SW 1271 (cell line): ENCODE results near the gene PRDM16.

ENCODE experiments used
- DNase-seq, 2 experiments: peaks; one replicate each; lab custom pipeline; 2025; lab: John Stamatoyannopoulos, UW

The PRDM16 gene

DNA sequence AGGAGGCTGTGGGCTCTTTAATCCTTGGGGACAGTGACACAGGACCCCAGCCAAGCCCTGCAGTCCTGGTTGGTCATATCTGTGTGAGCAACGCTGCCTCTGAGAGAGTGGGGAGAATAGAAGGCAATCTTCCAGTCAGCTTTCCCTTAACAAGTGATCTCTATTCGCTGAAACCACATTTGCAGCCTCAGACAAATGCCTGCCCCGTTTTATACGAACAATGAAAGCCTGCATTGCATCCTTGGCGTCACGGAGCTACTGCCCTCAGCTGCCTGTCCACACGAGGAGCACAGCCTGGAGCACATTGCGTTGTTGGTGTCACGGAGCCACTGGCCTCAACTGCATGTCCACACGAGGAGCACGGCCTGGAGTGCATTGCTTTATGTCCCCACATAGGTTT lies 235.2 kb downstream of the PRDM16 start:
- DNase-seq, result no peak

DNA sequence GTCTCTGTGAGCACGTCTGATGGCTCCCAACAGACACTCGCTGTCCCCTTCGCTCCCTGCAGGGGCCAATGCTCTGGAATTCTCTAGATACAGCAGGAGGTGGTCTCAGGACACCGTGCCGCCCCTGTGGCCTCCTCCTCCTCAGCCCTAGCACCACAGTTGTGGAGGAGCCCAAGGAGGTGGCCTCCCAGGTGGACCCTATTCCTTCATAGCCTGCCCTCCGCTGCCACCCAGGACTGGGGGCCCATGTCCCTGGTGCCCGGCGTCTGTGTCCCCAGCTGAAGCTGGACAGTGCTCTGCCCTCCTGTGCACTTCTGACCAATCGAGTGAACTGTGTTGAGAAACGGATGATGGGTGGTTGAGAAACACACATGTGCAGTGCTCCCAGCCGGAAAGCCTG lies 235.7 kb downstream of the PRDM16 start:
- DNase-seq, result no peak

DNA sequence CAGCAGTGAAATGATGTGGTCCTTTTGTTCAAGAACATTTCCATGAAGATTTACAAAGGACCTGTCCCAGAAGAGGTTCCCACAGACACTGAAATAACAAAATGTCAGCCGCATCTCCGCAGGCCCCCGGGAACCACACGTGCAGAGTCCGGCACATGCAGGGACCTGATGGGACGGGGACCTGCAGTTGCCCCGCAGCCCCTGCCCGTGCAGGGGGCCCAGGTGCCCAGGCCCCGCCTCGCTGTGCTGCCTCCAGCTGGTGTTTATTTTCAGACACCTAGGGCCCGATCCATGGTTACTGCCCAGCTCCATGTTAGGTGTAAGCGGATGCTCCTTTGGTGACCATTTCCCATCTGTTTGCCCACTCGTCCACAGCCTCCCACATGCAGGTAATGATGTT lies 236.2 kb downstream of the PRDM16 start:
- DNase-seq, result no peak

DNA sequence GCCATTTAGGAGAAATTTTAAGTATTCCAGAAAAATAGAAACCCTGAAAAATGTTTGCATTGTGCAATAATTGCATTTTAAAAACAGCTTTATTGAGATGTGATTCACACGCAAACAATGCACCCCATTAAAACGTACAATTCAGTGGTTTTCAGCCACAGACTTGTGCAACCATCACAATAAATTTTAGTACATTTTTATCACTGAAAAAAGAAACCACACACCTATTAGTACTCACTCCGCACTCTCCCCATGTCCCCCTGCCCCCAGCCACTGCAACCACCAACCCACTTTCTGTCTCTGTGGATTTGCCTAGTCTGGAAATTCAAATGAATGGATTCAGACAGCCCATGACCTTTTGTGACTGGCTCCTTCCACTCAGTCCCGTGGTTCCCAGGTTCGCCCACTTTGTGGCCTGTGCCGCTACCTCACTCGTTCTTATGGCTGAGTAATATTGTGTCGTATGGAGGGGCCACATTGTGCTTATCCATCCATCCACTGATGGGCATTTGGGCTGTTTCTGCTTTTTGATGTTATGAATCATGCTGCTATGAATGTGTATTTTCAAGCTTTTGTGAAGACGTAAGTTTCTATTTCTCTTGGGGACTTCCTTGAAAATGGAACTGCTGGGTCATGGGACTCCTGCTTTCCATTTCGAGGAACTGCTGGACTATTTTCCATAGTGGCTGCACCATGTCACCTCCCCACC lies 237.7 kb downstream of the PRDM16 start:
- no peak for DNase-seq

DNA sequence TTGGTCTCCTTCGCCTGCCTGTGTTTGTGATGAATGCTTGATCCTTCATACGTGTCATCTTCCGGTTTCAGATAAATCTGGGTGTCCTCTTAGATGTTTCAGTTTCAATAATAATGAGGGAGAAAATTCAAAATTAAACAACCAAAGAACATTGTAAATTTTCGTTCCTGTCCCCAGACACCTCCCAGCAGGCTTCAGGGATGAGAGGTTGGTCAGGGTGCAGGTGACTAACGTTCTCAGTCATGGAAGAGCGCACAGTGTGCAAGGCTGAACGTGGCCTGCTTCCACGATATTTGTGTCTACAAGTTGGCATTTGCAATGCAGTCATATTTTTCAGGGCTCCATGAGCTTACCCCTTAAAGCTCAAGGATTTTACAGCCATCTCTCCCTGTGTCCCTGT lies 238.4 kb downstream of the PRDM16 start:
- no peak for DNase-seq

DNA sequence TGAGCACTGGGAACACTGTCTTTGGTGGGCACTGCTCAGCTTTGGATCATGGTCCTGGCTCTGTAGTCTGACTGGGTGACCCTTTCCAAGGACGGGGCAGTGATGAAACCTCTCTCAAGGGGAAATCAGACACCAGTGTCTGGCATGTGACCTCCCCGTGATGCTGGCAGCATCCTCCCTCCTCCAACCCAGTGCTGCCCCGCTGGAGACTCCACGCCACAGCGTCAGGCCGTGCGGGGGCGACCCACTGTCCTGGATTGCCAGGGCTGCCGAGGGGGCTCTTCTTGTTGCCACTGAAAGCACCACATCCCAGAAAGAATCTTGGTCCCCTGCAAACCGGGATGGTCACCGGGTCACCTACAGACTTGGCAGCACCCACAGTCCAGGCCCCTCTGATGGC lies 239.1 kb downstream of the PRDM16 start:
- no peak for DNase-seq

DNA sequence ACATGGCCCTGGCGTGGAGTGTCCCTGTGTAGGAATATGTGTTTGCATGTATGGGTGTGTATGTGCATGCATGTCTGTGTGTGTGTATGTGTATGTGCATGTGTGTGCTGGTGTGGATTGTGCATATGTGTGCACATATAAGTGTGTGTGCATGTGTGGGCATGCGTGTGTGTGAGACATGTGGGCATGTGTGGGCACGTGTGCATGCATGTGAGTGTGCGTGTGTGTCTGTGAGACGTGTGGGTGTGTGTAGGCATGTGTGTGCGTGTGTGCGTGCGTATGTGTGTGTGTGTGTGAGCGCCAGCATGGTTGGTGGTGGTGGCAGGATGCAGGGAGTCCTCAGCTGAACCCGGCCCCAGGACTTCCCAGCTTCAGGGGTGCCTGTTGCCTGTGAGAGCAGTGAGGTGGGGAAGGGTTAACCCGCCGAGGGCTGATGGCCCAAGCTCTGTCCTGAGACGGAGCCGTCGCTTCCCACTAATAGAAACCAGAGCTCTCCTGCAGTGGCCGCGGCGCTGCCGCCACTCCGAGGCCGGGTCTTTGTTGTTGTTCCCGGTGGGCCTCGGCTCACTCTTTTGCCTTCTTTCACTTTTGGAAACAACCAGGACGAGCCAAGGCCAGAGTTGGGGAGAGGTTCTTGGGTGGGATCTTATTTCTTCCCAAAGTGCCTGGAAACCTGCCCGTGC lies 241.9 kb downstream of the PRDM16 start:
- DNase-seq, result no peak

DNA sequence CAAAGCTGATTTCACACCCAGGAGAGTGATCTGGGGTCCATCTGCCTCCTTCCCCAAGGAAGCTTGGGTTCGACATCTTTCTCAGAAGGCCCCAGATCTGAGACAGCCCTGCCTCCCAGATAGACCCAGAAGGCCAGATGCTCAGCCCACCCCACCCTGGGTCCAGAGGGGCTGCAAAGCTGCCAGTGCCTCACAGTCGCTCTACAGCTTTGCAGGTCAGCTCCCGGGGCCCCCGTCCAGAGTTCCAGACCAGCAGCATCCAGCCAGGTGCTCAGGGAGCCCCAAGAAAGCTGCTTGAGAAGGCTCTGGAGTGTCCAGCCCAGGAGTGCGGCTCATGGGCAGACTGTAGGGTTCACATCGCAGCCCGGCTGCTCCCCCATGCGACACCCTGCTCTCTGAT lies 242.7 kb downstream of the PRDM16 start:
- no peak for DNase-seq

DNA sequence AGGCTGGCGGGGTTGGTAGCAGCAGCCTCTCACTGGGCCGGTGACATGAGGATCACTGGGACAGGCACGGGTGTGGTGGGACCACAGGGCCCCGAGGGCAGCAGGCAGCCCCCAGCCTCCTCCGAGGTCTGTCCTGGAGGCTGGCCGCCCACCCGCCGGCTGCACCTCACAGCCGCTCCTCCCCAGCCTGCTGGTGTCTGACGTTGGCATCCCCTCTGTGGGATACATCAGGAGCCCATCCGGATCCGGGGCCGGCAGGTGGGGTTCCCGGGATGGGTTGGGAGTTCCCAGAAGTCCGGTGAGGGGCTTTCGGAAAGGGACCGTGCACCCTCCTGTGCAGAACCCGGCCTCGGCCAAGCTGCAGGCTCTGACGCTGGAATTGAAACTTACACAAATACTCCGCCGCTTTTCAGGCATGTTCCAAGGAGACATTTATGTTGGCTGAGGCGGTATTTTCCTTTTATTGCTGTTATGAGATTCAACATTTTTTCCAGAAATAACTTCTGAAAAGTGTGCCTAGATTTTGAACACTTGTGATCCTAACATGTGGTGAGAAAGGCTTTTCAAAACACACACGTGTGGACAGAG lies 243.4 kb downstream of the PRDM16 start:
- DNase-seq, result no peak

DNA sequence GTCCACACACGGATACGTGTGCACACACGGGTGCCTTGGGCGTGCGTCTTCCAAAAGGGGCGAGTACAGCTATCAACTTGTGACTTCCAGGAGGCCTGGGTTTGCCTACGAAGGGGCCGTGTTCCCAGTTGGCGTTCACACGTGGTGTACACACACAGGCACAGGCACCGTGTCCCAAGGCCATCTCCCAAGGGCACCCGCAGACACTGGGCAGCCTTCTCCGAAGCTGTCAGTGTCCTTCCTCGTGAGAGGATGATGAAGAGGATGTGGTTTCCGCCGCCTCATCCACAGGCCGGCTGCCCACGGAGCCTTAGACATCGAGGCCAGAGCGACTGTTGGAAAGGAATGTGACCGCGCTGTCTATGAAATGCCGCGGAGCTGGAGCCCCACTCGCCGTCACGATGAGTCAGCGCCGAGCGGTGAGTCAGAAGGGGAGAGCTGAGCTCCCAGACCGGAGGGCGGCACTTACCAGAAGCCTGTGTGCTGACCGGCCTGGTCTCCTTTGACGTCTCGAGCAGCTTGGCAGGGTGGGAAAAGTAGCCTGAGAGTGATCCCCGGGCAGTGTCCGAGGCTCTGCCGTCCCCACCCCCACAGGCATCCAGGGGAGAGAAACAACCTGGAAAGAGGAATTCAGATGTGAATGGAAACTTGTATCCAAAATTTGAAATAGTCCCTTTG lies 244.0 kb downstream of the PRDM16 start:
- peak; percentile 70 to 93 for DNase-seq

DNA sequence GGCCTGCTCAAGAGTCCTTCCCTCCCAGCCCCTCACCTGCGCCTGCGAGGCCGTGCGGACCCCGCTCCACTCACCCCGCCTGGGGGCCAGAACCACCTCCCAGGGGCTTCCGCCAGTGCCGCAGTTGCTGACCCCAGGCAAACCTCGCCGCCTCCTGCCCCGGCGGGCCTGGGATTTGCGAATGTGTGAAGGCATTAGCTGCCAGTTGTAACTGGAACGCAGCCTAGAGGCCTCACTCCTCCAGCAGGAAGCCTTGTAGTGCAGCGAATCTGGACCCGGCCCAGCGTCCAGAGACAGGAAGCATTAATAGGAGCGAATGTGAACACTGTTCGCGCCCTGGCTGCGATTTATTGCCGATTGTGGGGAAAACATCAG lies 244.6 kb downstream of the PRDM16 start:
- DNase-seq, result no peak

DNA sequence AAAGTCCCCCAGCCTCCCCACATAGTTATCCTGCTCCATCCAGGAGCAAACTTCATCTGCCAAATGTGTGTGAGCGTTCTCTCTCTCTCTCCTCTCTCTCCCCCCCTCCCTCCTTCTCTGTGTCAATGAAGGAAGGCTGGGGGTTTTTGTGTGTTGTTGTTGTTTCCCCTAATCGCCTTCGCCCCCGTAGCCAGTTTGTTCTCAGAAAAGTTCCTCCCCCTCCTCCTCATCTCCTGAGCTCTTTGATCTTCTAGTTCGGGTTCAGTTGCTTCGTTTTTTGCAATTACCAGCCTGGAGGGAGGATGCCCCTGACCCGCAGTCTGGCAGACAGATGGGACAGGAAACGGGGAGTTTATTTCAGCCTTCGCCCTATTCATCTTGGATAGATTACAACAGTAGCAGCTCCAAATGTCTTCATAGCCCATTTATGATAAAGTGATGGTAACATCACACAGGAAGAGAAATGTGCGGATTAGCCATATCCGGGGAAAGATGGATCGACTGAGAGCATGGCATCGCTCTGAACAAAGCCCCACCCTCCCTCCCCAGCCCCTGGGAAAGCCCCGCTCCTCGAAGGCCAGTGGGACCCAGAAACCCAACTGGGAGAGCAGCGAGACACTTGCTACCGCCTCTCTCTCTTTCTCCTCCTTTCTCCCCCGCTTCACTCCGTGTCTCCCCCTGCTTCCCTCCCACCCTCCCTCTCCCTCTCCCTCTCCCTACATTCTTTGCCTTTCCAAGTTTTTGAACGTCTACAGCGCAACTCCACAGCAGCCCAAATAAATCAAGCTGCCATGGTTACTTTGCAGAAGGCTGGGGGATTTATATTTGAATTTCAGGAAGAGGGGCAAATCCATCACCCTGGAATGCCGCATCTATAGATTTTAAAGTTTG lies 245.7 kb downstream of the PRDM16 start:
- no peak for DNase-seq

DNA sequence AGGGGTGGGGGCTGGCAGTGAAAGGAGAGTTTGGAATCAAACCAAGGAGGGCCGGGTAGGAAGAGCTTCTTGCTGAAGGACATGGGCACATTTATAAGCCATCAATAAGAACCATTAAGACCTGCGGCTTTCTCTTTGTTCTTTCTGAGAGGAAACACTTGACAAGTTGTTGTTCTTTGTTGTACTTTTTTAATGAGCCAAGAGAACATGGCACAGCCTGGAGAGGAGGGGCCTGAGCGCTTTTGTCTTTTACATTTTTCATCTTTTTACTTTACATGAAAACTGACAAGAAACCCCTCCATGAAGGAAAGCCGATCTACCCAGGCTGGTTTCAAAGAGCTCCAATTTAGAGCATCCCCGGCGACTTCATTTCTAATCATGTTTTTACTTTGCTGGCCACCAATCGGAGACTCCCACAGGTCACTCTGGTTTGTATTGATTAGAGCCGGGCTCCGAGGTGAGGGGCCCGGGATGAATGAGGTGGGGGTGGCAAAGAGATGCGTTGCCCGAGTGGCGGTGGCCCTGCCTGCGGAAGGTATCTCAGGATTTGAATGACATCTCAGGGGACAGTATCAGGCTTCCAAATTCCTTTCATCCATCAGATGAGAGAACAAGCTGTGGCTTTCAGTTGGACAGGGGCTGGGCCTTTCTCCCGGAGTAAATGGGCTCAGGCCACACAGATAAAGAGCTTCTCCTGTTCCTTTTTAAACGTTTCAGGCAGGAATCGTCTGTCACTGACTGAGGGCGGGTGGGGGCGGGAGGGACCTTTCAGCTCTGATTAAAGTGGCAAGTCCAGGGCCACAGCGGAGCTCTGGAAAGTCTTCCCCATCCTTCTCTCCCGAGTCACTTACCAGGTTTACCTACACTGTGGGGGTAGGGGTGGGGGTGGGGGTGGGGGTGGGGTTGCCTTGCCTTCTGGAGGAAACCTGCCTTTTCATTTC lies 246.7 kb downstream of the PRDM16 start:
- no peak for DNase-seq

DNA sequence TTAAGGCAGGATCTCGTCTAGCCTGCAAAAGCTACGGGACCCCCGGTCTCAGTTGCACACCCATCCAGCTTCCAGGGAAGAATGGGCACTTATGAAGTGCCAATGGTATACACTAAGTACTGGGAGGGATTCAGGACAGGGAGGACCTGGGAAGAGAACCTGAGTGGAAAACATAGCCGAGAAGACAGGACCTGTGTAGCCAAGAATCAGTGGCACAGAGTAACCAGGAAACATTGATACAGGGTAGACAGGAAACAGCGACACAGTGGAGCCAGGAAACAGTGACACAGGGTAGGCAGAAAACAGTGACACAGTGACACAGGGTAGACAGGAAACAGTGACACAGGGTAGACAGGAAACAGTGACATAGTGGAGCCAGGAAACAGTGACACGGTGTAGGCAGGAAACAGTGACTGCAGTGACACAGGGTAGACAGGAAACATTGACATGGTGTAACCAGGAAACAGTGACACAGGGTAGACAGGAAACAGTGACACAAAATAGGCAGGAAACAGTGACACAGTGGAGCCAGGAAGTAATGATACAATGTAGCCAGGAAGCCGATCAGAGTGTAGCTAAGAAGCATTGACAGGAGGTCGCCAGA lies 247.4 kb downstream of the PRDM16 start:
- peak in 1 of 2 experiments; percentile 2 for DNase-seq

DNA sequence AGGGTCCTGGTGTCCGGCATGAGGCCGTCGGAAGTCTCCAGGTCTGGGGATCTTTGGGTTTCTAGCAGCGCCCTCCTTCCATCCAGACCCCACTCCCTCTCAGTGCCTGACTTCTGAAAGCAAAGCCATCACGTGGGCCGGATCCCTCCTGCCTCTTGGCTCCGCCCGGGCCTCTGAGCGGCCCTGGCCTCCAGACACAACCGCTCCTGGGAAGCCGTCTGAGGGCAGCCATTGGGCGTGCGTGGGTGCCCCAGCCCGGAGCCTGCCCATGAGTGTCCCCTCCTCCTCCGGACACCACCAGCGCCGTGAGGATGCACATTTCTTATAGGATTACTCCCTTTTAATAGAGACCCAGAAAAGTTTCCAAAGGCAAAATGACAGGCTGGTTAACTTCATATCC lies 248.5 kb downstream of the PRDM16 start:
- DNase-seq, result no peak

DNA sequence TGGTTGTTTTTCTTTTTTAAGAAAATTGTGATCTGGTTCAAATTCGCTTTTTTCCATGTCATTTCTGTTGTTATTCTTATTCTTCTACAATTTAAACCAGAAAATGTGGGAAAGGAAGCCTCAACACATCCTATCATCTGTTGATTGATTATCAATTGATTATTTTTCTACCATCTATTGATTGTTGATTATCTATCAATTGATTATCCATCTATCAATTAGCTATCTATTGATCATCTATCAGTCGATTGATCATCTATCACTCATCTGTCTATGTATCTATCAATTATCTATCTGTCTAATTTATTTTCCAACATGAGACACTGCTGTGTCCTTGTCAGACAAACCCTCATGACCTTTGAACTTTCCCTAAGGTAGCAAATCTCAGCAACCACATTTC lies 249.3 kb downstream of the PRDM16 start:
- DNase-seq, result no peak

DNA sequence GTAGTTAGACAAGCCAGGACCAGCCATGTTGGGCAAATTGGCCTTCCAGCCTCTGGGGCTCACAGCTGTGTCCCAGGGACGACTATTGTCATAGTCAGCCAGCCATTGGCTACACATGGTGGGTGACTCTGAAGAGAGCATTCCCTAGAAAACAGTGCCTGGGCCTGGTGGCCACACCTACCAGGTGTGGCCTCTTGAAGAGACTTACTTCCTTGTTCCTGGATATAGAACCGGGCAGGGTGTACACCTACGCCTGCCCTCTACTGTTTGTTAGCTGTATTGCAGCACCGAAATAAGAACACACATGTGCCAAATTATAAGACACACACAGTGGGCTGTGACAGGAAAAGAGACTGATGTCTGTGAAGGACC lies 250.9 kb downstream of the PRDM16 start:
- peak in 1 of 2 experiments; percentile 50 for DNase-seq

DNA sequence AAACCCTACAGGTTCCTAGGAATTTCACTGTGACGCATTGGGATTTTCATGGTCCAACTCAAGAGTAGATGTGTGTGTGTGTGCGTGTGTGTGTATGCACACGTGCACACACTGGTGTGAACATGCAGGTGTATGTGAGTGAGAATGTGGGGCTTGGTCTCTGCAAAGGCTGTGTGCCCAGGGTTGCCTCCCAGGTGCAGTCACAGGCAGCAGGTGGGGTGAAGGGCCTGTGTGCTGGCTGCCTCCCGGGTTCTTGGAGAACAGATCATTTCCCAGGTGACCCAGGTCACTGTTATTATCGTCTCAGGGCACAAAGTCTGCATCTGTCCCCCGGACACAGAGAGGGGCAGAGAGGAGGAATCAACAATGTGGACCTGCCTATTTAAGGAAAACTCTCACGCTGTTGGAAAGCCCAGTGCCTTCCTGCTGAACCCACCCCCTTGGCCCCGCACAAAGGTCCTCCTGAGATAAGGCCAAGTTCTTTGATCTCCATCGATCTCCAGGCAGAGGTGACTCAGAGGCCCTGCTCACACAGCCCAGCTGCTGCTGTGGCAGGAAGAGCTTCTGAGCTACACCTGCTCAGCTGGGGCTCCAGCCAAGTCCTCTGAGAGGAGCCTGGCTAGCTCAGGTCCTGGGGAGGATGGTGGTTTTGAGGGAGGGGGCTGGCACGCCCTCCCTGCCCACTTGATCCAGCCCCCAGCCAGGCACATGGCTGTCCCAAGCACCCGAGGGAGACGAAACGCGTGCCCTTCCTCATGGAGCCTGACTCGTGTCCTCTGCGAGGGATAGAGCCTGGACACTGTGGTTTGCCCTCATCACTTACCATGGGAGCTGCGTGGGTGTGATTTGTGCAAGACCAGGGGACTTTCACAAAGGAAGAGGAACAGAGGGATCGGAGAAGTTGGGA lies 251.5 kb downstream of the PRDM16 start:
- no peak for DNase-seq
